H9 (cell line): ENCODE measurements around the gene GIGYF1. TPM values are rescaled to one million over a fixed set of nuclear protein-coding genes. Genes with fewer than 3 reads are reported as not detected.

Experiments
- DNase-seq: peaks from one replicate; pipeline ENCODE4 v3.0.0-alpha.2; 2017
- H2AFZ ChIP-seq: one replicate; pipeline ENCODE4 v1.6.1; 2013; ENCODE audit warnings: mild to moderate bottlenecking, low read length, control low read depth, moderate library complexity
- H2AK5ac ChIP-seq: 2 replicates; pipeline ENCODE4 v1.6.1; 2013; ENCODE audit warnings: low read length, control low read depth, mixed read lengths; ENCODE audit not compliant: insufficient read length
- H2BK120ac ChIP-seq: one replicate; pipeline ENCODE4 v1.6.1; 2013; ENCODE audit warnings: low read depth, mild to moderate bottlenecking, low read length, control low read depth, inconsistent platforms; ENCODE audit not compliant: poor library complexity, severe bottlenecking
- H2BK12ac ChIP-seq: 2 replicates; pipeline ENCODE4 v1.6.1; 2013; ENCODE audit warnings: low read length, control low read depth, mixed read lengths, low read depth; ENCODE audit not compliant: insufficient read length
- H2BK15ac ChIP-seq: 2 replicates; pipeline ENCODE4 v1.6.1; 2013; ENCODE audit warnings: low read depth, low read length, control low read depth
- H2BK20ac ChIP-seq: one replicate; pipeline ENCODE4 v1.6.1; 2013; ENCODE audit warnings: low read depth, mild to moderate bottlenecking, low read length, control low read depth, inconsistent platforms; ENCODE audit not compliant: poor library complexity, severe bottlenecking
- H2BK5ac ChIP-seq: 2 replicates; pipeline ENCODE4 v1.6.1; 2013; ENCODE audit warnings: low read length, control low read depth, mixed read lengths; ENCODE audit not compliant: insufficient read length
- H3K14ac ChIP-seq: 2 replicates; pipeline ENCODE4 v1.6.1; 2013; ENCODE audit warnings: low read length, control low read depth; ENCODE audit not compliant: insufficient read depth
- H3K18ac ChIP-seq: 2 replicates; pipeline ENCODE4 v1.6.1; 2013; ENCODE audit warnings: low read depth, mild to moderate bottlenecking, mixed read lengths, low read length, control low read depth; ENCODE audit not compliant: insufficient read length
- H3K23ac ChIP-seq: 2 replicates; pipeline ENCODE4 v1.6.1; 2013; ENCODE audit warnings: low read length, control low read depth, mixed read lengths, low read depth; ENCODE audit not compliant: insufficient read length
- H3K23me2 ChIP-seq: 2 replicates; pipeline ENCODE4 v1.6.1; 2013; ENCODE audit warnings: low read depth, mild to moderate bottlenecking, mixed read lengths, low read length, control low read depth; ENCODE audit not compliant: insufficient read length, poor library complexity, severe bottlenecking
- H3K27ac ChIP-seq: 2 replicates; pipeline ENCODE4 v1.5.1; 2013; ENCODE audit warnings: low read length, control low read depth, mixed read lengths, low read depth; ENCODE audit not compliant: insufficient read length
- H3K27me3 ChIP-seq: 2 replicates; pipeline ENCODE4 v1.6.1; 2013; ENCODE audit warnings: low read length, control low read depth, inconsistent platforms; ENCODE audit not compliant: insufficient read depth
- H3K4ac ChIP-seq: 2 replicates; pipeline ENCODE4 v1.6.1; 2013; ENCODE audit warnings: low read depth, mild to moderate bottlenecking, control low read depth, inconsistent platforms, low read length, moderate library complexity
- H3K4me1 ChIP-seq: 2 replicates; pipeline ENCODE4 v1.6.1; 2013; ENCODE audit warnings: low read length, control low read depth, inconsistent platforms; ENCODE audit not compliant: insufficient read depth
- H3K4me2 ChIP-seq: 2 replicates; pipeline ENCODE4 v1.6.1; 2013; ENCODE audit warnings: low read length, control low read depth, mixed read lengths; ENCODE audit not compliant: insufficient read length, insufficient read depth
- H3K56ac ChIP-seq: 2 replicates; pipeline ENCODE4 v1.6.1; 2013; ENCODE audit warnings: low read depth, mild to moderate bottlenecking, mixed read lengths, low read length, control low read depth; ENCODE audit not compliant: insufficient read length
- H3K79me1 ChIP-seq: 2 replicates; pipeline ENCODE4 v1.6.1; 2013; ENCODE audit warnings: low read depth, mild to moderate bottlenecking, moderate library complexity, low read length, control low read depth, inconsistent platforms; ENCODE audit not compliant: insufficient read depth, poor library complexity, severe bottlenecking
- H3K79me2 ChIP-seq: 2 replicates; pipeline ENCODE4 v1.6.1; 2013; ENCODE audit warnings: low read length, control low read depth, inconsistent platforms; ENCODE audit not compliant: insufficient read depth
- H3K9ac ChIP-seq: 2 replicates; pipeline ENCODE4 v1.6.1; 2013; ENCODE audit warnings: low read length, control low read depth, mixed read lengths; ENCODE audit not compliant: insufficient read length; ENCODE audit errors: extremely low read depth
- H3K9me3 ChIP-seq: one replicate; pipeline ENCODE4 v1.6.1; 2013; ENCODE audit warnings: low read depth, low read length, inconsistent platforms; ENCODE audit not compliant: control insufficient read depth
- H3T11ph ChIP-seq: one replicate; pipeline ENCODE4 v1.6.1; 2013; ENCODE audit warnings: mild to moderate bottlenecking, low read length, control low read depth, inconsistent platforms
- H4K20me1 ChIP-seq: one replicate; pipeline ENCODE4 v1.6.1; 2013; ENCODE audit not compliant: control insufficient read depth, insufficient read length, insufficient read depth
- H4K5ac ChIP-seq: 2 replicates; pipeline ENCODE4 v1.6.1; 2013; ENCODE audit warnings: low read depth, mild to moderate bottlenecking, mixed read lengths, low read length, control low read depth; ENCODE audit not compliant: insufficient read length
- H4K8ac ChIP-seq: replicated peaks from 2 replicates; pipeline ENCODE4 v1.6.1; 2013; ENCODE audit warnings: low read length, control low read depth, mixed read lengths, low read depth; ENCODE audit not compliant: insufficient read length
- H4K91ac ChIP-seq: 2 replicates; pipeline ENCODE4 v1.6.1; 2013; ENCODE audit warnings: low read depth, mild to moderate bottlenecking, moderate library complexity, mixed read lengths, low read length, control low read depth; ENCODE audit not compliant: insufficient read length
- H3K27ac Mint-ChIP-seq, 3 experiments: 2 replicates in 2 of 3; 3 replicates in 1 of 3; pipeline ENCODE4 v1.8.0; 2020 to 2021; ENCODE audit warnings: mixed read lengths in 3 of 3, mild to moderate bottlenecking in 1 of 3, moderate library complexity in 1 of 3
- H3K27me3 Mint-ChIP-seq: 2 replicates; pipeline ENCODE4 v1.8.0; 2021; ENCODE audit warnings: low read depth, mild to moderate bottlenecking, moderate library complexity, mixed read lengths
- H3K36me3 Mint-ChIP-seq, 3 experiments: 2 replicates in 2 of 3; 3 replicates in 1 of 3; pipeline ENCODE4 v1.8.0; 2020 to 2021; ENCODE audit warnings: low read depth in 3 of 3, mixed read lengths in 3 of 3; ENCODE audit not compliant: insufficient read depth in 1 of 3
- H3K4me1 Mint-ChIP-seq, 2 experiments: 2 replicates each; pipeline ENCODE4 v1.8.0; 2020; ENCODE audit warnings: mixed read lengths in 2 of 2
- H3K4me3 Mint-ChIP-seq, 2 experiments: 2 replicates in 1 of 2; 3 replicates in 1 of 2; pipeline ENCODE4 v1.8.0; 2020 to 2021; ENCODE audit warnings: mild to moderate bottlenecking in 2 of 2, mixed read lengths in 2 of 2, moderate library complexity in 1 of 2
- H3K9me3 Mint-ChIP-seq, 2 experiments: 2 replicates in 1 of 2; 3 replicates in 1 of 2; pipeline ENCODE4 v1.8.0; 2020; ENCODE audit warnings: mild to moderate bottlenecking in 2 of 2, mixed read lengths in 2 of 2, moderate library complexity in 1 of 2
- WGBS: extraction: QIAGEN DNeasy Blood & Tissue Kit; methylation state at CpG from one replicate; pipeline ENCODE4 v1.1.7; 2013; ENCODE audit warnings: missing lambda C conversion rate, low lambda C conversion rate, mixed read lengths; ENCODE audit not compliant: insufficient read length; ENCODE audit errors: extremely low coverage; 5-methylcytosine and 5-hydroxymethylcytosine counted together
- total RNA-seq: library from RNA; stranded (reverse); gene quantifications from 2 replicates; pipeline ENCODE4 v1.2.1, GENCODE V29; 2021
- TF ChIP-seq, protein P1 (sequence below): fragments of 200-600 bp; sonication (generic); conservative IDR thresholded peaks from 3 replicates; pipeline ENCODE4 v1.8.0; 2021; ENCODE audit warnings: antibody characterized with exemption, mild to moderate bottlenecking

GIGYF1 gene
- total RNA-seq, 1 experiment from 2014 or later = 104 TPM

DNA sequence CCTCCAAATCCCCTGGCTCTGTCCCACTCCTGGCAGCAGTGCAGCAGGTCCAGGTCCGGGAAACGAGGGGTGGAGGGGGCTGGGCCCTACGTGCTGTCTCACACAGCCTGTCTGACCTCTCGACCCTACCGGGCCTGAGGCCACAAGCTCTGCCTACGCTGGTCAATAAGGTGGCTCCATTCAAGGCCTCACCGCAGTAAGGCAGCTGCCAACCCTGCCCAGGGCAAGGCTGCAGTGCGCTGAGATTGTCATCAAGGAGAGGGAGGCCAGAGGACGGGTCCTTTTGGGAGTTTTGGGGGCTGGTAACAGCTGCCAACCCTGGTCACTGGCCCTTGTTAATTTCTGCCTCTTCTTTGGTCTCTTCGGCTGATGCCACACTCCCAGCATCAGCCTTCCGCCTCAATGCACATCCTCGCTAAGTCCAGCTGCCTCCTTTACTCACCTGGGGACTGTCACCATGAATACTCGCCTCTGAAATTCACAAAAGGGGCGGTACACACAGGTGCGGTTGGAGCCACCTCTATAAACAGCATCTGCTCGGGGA is 29.8 kb upstream of the GIGYF1 start:
- Histone ChIP-seq H2BK120ac (no peak overlapping the region), H3K79me1 (no peaks in the 10 kb centered on the region), H3K79me2 (no peaks in the 10 kb centered on the region), H3T11ph (no peak overlapping the region), H2BK20ac (no peak overlapping the region), H3K4me1 (no peaks in the 10 kb centered on the region), H4K5ac (no peak overlapping the region), H3K14ac (no peak overlapping the region), H4K20me1 (no peaks in the 10 kb centered on the region), H3K9me3 (no peaks in the 10 kb centered on the region), H2BK12ac (no peak overlapping the region), H2BK5ac (no peak overlapping the region), H3K23me2 (peaks cover 5% of the 10 kb centered on the region), H2BK15ac (no peak overlapping the region), H3K4me2 (no peak overlapping the region), H2AK5ac (no peak overlapping the region), H4K8ac (no peak overlapping the region), H3K23ac (no peak overlapping the region), H3K56ac (no peak overlapping the region), H4K91ac (no peak overlapping the region), H3K18ac (no peak overlapping the region), H3K27ac (no peak overlapping the region), H3K9ac (no peak overlapping the region), H2AFZ (no peak overlapping the region), H3K4ac (no peak overlapping the region), H3K27me3 (peaks cover 9% of the 10 kb centered on the region; the same call in 1 of the 2 replicates)
- H3K27me3 Mint-ChIP-seq = peaks cover 74% of the 10 kb centered on the region
- H3K27ac Mint-ChIP-seq = no peak overlapping the region
- TF ChIP-seq, protein P1, sequence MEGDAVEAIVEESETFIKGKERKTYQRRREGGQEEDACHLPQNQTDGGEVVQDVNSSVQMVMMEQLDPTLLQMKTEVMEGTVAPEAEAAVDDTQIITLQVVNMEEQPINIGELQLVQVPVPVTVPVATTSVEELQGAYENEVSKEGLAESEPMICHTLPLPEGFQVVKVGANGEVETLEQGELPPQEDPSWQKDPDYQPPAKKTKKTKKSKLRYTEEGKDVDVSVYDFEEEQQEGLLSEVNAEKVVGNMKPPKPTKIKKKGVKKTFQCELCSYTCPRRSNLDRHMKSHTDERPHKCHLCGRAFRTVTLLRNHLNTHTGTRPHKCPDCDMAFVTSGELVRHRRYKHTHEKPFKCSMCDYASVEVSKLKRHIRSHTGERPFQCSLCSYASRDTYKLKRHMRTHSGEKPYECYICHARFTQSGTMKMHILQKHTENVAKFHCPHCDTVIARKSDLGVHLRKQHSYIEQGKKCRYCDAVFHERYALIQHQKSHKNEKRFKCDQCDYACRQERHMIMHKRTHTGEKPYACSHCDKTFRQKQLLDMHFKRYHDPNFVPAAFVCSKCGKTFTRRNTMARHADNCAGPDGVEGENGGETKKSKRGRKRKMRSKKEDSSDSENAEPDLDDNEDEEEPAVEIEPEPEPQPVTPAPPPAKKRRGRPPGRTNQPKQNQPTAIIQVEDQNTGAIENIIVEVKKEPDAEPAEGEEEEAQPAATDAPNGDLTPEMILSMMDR = no peak
- WGBS = no CpG with 5 or more reads among the region's 16 CpGs
- H3K4me3 Mint-ChIP-seq = no peak overlapping the region
- no peaks in the 10 kb centered on the region; a peak in 2 of 7 replicates for H3K36me3 Mint-ChIP-seq
- no peak for DNase-seq
- peaks cover 13 to 21% of the 10 kb centered on the region in 2 experiments for H3K4me1 Mint-ChIP-seq
- peaks cover 3 to 6% of the 10 kb centered on the region in 2 experiments; a peak in 4 of 5 replicates for H3K9me3 Mint-ChIP-seq
